GM10248 (cell line): ENCODE results near the gene MALAT1.

Experiments
- CTCF ChIA-PET: fragments of 300-600 bp; sonication (Branson Sonifier 250); formaldehyde crosslinking; extraction: SDS; loops from one replicate; lab custom pipeline; 2021; ENCODE audit warnings: antibody characterized with exemption; lab: Yijun Ruan, JAX
- POLR2A ChIA-PET: fragments of 350-650 bp; sonication (Branson Sonifier 250); formaldehyde crosslinking; extraction: SDS; loops from one replicate; lab custom pipeline; 2020; ENCODE audit warnings: antibody characterized with exemption; lab: Yijun Ruan, JAX
- DNase-seq: peaks from one replicate; pipeline ENCODE4 v3.0.0; 2012; ENCODE audit errors: extremely low spot score
- CTCF ChIP-seq: IDR thresholded peaks from 2 replicates; pipeline ENCODE4 v1.5.1; 2012; ENCODE audit warnings: mild to moderate bottlenecking, low read depth; ENCODE audit errors: extremely low read depth, missing control alignments, control extremely low read depth

MALAT1 gene

DNA sequence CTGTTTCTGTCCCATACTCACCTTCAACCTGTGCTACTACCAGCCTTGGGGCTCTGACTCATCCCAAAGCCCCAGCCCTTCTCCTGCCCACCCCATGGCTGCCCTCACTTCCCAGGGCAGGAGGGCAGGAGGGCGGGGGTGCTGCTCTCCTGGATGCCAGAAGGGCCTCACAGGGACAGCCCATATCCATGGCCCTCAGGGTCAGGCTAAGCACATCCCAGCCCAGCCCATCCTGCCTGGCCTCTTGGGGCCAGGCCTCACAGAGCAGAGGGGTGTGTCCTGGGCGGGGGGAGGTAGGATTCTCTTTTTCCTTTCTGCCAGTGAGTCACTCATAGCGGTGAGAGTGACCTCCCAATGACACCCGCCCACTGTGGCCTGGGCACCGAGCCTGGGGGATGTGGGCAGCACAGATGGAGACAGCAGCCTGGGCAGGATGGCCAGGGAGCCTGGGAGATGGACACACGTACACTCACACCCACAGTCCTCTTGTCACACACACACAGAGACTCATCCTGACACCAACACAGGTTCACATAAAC lies 56.9 kb downstream of the MALAT1 start:
- DNase-seq = no peak
- no peak for TF ChIP-seq CTCF
- ChIA-PET POLR2A (no interaction called here), CTCF (interaction anchor here (1.4 to 1.5 kb wide), 2 partner anchors 14 to 15 kb away, joined by 4 to 12 read pairs; no protein-coding TSS in a partner anchor)
